ENCODE data around the gene PCDHGB2.

GRCh38 chr5:141328231-141328630, 31.6 kb upstream of the PCDHGB2 start:
- TF ChIP-seq POLR2A (IDR thresholded peaks at IDR 0.05; ENCODE audit: control extremely low read depth in 1 of 2, low read depth in 2 of 2, low read length in 2 of 2) (no peak), SP4 (IDR thresholded peaks at IDR 0.05; ENCODE audit: low read length) (no peak), GABPA (IDR thresholded peaks at IDR 0.05; ENCODE audit: borderline replicate concordance, insufficient read depth, low read length) (no peak), CTCF (IDR thresholded peaks at IDR 0.05; ENCODE audit: control extremely low read depth in 1 of 3, insufficient read depth in 1 of 3, low read depth in 1 of 3, low read length in 3 of 3) (no peak), TCF12 (IDR thresholded peaks at IDR 0.05; ENCODE audit: low read depth, low read length) (no peak), KDM1A (IDR thresholded peaks at IDR 0.05; ENCODE audit: borderline replicate concordance, low read length) (no peak), BRCA1 (IDR thresholded peaks at IDR 0.05; ENCODE audit: low read depth, low read length) (no peak), POLR2AphosphoS5 (IDR thresholded peaks at IDR 0.05; ENCODE audit: low read depth, low read length) (no peak), CEBPB (IDR thresholded peaks at IDR 0.05; ENCODE audit: low read depth, low read length) (no peak), ATF3 (IDR thresholded peaks at IDR 0.05; ENCODE audit: insufficient read depth, low read depth, low read length) (no peak)

Measured in H1 (cell line).